ENCODE measurements around the gene RPAP3. TPM values are rescaled to one million over a fixed set of nuclear protein-coding genes. Genes with fewer than 3 reads are reported as not detected.

Gene RPAP3
- total and polyA plus RNA-seq, 2 of the 4 experiments (the other 2 are of a cell fraction), result 10.6 to 13.4 TPM

GRCh38 chr12:47725893-47726292, 20.1 kb upstream of the RPAP3 start:
- Histone ChIP-seq H2AFZ (replicated peaks; ENCODE audit: low read length, poor library complexity) (peak overlapping the region; percentile 83), H3K9ac (ENCODE audit: low read depth, low read length) (no peak overlapping the region), H3K9me3 (ENCODE audit: control insufficient read depth, insufficient read depth, low read length) (no peaks in the 10 kb centered on the region), H3K27me3 (ENCODE audit: control insufficient read depth, insufficient read depth, low read length) (no peaks in the 10 kb centered on the region), H4K91ac (ENCODE audit: insufficient read depth, low read depth, low read length) (peak overlapping the region; percentile 59), H2BK15ac (ENCODE audit: low read depth, low read length) (peak overlapping the region; percentile 80), H3K27ac (ENCODE audit: insufficient read depth, low read length) (peak overlapping the region; percentile 24; the same call in 1 of the 2 replicates), H2BK120ac (ENCODE audit: low read depth, low read length) (peak overlapping the region; percentile 84), H4K20me1 (ENCODE audit: insufficient read depth, low read length) (no peaks in the 10 kb centered on the region), H3K4me3 (ENCODE audit: insufficient read depth, low read depth, low read length) (no peak overlapping the region), H2AK9ac (replicated peaks; ENCODE audit: low read depth, low read length, poor library complexity) (peak overlapping the region; percentile 79), H2BK20ac (ENCODE audit: low read depth, low read length) (peak overlapping the region; percentile 69), H3K36me3 (ENCODE audit: control insufficient read depth, insufficient read depth, low read length) (no peaks in the 10 kb centered on the region), H3K18ac (ENCODE audit: low read depth, low read length) (peak overlapping the region; percentile 68), H4K5ac (ENCODE audit: low read depth, low read length) (peak overlapping the region; percentile 47), H3K56ac (ENCODE audit: extremely low read depth, insufficient read depth, low read length) (no peak overlapping the region), H2BK5ac (ENCODE audit: low read depth, low read length, poor library complexity, severe bottlenecking) (peak overlapping the region; percentile 34), H3K4me2 (ENCODE audit: low read depth, low read length) (no peak overlapping the region), H3K14ac (replicated peaks; ENCODE audit: low read depth, low read length) (peak overlapping the region; percentile 86), H3K4ac (ENCODE audit: low read depth, low read length) (peak overlapping the region; percentile 75), H2AK5ac (ENCODE audit: low read depth, low read length) (peak overlapping the region; percentile 87), H3K23ac (ENCODE audit: low read depth, low read length) (peak overlapping the region; percentile 49), H3K9me1 (ENCODE audit: insufficient read depth, low read length) (peaks cover 25% of the 10 kb centered on the region), H3K79me1 (ENCODE audit: low read depth in 1 of 2, low read length in 2 of 2) (no peaks in the 10 kb centered on the region), H3K4me1 (ENCODE audit: control insufficient read depth, insufficient read depth, low read length) (peaks cover 23% of the 10 kb centered on the region), H4K8ac (ENCODE audit: low read depth in 2 of 2, low read length in 2 of 2) (peak overlapping the region; percentile 3 to 87; a peak in 3 of 4 replicates)
- dilution Hi-C loops (cut with HindIII; ENCODE audit: low sequenced_read_pairs, unreplicated experiment), result no loop called here
- CTCF ChIA-PET, result interaction anchor here (1.0 to 1.9 kb wide), 3 partner anchors 10 to 41 kb away, joined by 3 to 8 read pairs (median 7); no protein-coding TSS in a partner anchor
- DNase-seq (peak; percentile 89), ATAC-seq (ENCODE audit: low read depth) (peak; percentile 89)
- intact Hi-C loops (cut with micrococcal nuclease), result no loop called here
- POLR2A ChIA-PET (ENCODE audit: unreplicated experiment), result no interaction called here
- BruUV-seq (replicated peaks), result no TSS peak
- TF ChIP-seq RAD21 (IDR thresholded peaks at IDR 0.05; ENCODE audit: low read length), result no peak
- no peak for TF ChIP-seq POLR2A (IDR thresholded peaks at IDR 0.05; ENCODE audit: low read depth, low read length)
- TF ChIP-seq, protein P1, sequence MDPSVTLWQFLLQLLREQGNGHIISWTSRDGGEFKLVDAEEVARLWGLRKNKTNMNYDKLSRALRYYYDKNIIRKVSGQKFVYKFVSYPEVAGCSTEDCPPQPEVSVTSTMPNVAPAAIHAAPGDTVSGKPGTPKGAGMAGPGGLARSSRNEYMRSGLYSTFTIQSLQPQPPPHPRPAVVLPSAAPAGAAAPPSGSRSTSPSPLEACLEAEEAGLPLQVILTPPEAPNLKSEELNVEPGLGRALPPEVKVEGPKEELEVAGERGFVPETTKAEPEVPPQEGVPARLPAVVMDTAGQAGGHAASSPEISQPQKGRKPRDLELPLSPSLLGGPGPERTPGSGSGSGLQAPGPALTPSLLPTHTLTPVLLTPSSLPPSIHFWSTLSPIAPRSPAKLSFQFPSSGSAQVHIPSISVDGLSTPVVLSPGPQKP (IDR thresholded peaks at IDR 0.05; ENCODE audit: borderline replicate concordance, low read depth, low read length), result no peak
- no peak for TF ChIP-seq USF2 (IDR thresholded peaks at IDR 0.05; ENCODE audit: low read depth, low read length)
- TF ChIP-seq CHD1 (IDR thresholded peaks at IDR 0.05; ENCODE audit: low read depth, low read length), result no peak
- peak; percentile 58 for TF ChIP-seq CEBPB (IDR thresholded peaks at IDR 0.05; ENCODE audit: low read depth, low read length)
- peak; percentile 42 for TF ChIP-seq FOS (IDR thresholded peaks at IDR 0.05; ENCODE audit: low read depth, low read length)
- peak; percentile 89; the same call in 1 of the 2 replicates for TF ChIP-seq MXI1 (IDR thresholded peaks at IDR 0.05; ENCODE audit: borderline replicate concordance, low read depth, low read length)
- TF ChIP-seq MAZ (IDR thresholded peaks at IDR 0.05; ENCODE audit: borderline replicate concordance, low read depth, low read length), result peak; percentile 74; the same call in 1 of the 2 replicates
- whole genome bisulfite sequencing, 2 experiments (ENCODE audit: extremely low coverage in 2 of 2, insufficient read length in 1 of 2), result no CpG with 5 or more reads among the region's 5 CpGs
- in situ Hi-C loops (cut with MboI; ENCODE audit: low sequenced_read_pairs), result loop anchor here (10.0 kb wide), 1 partner anchor 419 kb away; no protein-coding TSS in a partner anchor
